GM21576 (cell line): ENCODE results near the gene COP1.
"Not testable (repeated sequence)": the region's sequence is repeated elsewhere in the genome, so short reads cannot be mapped to it uniquely, and the experiment has no call there.

ENCODE experiments used
- ATAC-seq: cut with Tn5 transposase; IDR thresholded peaks from one replicate; pipeline ENCODE4 v1.9.1; 2021; ENCODE audit warnings: mild to moderate bottlenecking, moderate library complexity; ENCODE audit not compliant: unreplicated experiment

The COP1 gene

DNA sequence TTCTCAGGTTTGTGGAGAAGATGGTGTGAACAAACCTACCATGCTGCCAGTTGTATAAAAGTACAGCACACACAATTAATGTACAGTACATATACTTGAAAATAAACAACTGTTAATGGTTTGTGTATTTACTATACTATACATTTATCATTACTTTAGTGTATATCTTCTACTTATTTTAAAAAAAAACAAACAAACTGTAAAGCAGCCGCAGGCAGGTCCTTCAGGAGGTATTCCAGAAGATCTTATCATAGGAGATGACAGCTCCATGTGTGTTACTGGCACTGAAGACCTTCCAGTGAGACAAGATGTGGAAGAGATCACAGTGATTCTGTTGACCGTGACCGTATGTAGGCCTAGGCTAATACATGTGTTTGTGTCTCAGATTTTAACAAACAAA, 155.7 kb downstream of the COP1 start:
- no peak for ATAC-seq

GRCh38 chr1:176049582-176049981, 157.5 kb downstream of the COP1 start:
- no peak for ATAC-seq

DNA sequence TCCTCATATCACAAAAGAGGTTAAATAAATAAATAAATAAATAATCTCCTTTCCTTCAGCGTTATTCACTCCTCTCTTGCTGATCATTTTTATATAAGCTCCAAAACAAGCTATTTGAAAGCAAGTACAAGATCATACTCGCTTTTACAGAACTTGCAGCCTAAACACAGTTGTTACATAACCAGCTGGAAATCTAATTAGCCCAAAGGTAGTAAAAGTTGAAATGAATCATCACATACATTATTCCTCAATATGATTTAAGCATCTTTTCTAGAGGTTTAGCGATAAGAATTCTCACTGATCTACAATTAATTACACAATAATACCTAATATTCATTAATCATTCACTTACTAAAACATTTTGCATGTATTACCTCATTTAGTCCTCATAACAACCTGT, 160.2 kb downstream of the COP1 start:
- no peak for ATAC-seq

DNA sequence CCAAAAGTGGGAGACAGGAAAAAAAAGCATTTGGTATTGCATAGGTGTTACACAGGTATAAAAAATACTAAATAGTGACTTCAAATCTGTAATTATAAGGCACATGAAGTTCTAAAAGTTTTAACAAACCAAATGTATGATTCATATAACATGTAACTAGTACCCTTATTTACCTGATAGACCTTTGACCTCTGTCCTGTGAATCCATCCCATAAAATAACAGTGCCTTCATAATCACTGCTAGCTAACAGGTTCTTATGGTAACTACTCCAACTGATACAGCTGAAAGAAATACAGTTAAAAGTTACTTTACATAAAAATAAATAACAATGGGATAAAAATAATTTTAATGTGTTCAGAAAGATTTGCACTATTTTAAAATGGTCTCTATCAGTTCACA, 163.5 kb downstream of the COP1 start:
- ATAC-seq = no peak

- no peak for ATAC-seq
Measured at GRCh38 chr1:176033881-176034280, 173.2 kb downstream of the COP1 start.

DNA sequence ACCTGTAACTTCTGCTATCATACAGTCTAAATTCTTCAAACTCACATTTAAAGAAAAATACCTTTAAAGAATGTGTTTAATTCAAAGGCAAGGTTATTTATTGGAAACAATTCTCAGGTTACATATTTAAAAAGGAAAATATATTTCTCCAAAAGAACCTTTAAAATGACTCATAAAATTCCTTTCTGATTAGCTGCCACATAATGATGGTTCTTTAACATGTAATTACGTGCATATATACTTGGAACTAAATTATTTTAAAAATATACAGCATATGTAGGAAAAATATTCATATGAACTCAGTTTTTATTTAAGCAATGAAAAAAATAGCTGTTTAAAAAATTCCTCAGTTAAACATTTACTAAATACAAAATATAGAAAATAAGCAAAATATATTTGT, 173.6 kb downstream of the COP1 start:
- no peak for ATAC-seq

DNA sequence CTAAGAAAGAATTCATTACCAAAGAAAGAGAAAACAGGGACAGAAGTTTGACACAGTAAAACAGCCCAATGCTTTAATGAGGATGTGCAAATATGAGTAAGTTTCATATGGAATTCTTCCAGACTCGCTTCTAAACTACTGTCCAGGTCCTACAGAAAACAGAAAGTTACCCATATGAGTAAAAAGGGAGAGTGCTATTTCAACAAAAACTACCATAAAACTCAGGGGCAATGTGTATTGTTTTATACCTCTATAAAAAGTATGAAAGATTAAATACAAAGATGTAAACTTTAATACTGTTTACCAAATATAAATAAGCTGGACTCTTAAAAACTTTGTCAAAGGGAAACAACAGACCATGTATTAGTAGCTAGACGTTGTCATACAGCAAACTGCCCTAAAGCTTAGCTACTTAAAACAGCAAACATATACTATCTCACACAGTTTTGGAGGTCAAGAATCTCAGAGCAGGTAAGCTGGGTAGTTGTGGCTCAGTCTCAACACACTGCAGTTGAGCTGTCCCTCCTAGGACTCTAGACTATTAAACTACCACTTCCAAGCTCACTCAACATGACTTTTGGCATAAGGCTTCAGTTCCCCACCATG, 174.9 kb downstream of the COP1 start:
- no peak for ATAC-seq

- ATAC-seq = no peak
Measured at GRCh38 chr1:176029609-176030008, 177.5 kb downstream of the COP1 start.

GRCh38 chr1:176029155-176029554, 177.9 kb downstream of the COP1 start:
- no peak for ATAC-seq

DNA sequence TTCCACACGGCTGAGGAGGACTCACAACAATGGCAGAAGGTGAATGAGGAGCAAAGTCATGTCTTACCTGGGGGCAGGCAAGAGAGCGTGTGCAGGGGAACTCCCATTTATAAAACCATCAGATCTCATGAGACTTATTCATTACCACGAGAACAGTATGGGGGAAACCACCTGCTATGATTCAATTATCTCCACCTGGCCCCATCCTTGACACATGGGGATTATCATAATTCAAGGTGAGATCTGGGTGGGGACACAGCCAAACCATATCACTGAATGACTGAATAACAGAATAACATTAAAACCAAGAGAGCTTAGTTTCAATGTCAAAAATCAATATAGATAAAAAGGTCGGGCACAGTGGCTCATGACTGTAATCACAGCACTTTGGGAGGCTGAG, 179.2 kb downstream of the COP1 start:
- not testable (repeated sequence) for ATAC-seq

- ATAC-seq = no peak
Measured at GRCh38 chr1:176022574-176022973, 184.5 kb downstream of the COP1 start.

GRCh38 chr1:176017722-176018121, 189.4 kb downstream of the COP1 start:
- ATAC-seq = no peak

- ATAC-seq = no peak
Measured at GRCh38 chr1:176009951-176010350, 197.1 kb downstream of the COP1 start.

DNA sequence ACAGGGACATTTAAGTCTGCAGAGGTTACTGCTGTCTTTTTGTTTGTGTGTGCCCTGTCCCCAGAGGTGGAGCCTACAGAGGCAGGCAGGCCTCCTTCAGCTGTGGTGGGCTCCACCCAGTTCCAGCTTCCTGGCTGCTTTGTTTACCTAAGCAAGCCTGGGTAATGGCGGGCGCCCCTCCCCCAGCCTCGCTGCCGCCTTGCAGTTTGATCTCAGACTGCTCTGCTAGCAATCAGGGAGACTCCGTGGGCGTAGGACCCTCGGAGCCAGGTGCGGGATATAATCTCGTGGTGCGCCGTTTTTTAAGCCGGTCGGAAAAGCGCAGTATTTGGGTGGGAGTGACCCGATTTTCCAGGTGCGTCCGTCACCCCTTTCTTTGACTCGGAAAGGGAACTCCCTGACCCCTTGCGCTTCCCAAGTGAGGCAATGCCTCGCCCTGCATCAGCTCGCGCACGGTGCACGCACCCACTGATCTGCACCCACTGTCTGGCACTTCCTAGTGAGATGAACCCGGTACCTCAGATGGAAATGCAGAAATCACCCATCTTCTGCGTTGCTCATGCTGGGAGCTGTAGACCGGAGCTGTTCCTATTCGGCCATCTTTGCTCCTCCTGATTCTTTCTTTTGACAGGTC, 199.2 kb downstream of the COP1 start:
- not testable (repeated sequence) for ATAC-seq

- ATAC-seq = not testable (repeated sequence)
Measured at GRCh38 chr1:175994660-175995059, 212.4 kb downstream of the COP1 start.

GRCh38 chr1:175992825-175993224, 214.3 kb downstream of the COP1 start:
- ATAC-seq = not testable (repeated sequence)

GRCh38 chr1:175992202-175992601, 214.9 kb downstream of the COP1 start:
- not testable (repeated sequence) for ATAC-seq

DNA sequence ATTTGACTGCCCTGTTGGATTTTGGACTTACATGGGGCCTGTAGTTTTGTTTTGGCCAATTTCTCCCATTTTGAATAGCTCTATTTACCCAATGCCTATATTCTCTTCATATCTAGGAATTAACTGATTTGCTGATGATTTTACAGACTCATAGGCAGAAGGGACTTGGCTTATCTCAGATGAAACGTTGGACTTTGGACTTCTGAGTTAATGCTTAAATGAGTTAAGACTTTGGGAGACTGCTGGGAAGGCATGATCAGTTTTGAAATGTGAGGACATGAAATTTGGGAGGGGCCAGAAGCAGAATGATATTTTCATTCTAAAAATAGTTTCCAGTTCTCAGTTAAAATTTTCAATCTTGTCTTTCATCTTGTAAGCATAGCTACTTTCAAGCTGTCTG, 222.3 kb downstream of the COP1 start:
- ATAC-seq = no peak

- ATAC-seq = no peak
Measured at GRCh38 chr1:175984057-175984812, 222.9 kb downstream of the COP1 start.

DNA sequence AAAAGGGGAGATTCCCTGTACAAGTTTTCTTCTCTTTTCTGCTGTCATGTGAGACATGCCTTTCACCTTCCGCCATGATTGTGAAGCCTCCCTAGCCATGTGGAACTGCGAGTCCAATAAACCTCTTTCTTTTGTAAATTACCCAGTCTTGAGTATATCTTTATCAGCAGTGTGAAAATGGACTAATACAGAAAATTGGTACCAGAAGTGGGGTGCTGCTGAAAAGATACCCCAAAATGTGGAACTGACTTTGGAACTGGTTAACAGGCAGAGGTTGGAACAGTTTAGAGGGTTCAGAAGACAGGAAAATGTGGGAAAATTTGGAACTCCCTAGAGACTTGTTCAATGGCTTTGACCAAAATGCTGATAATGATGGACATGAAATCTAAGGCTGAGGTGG, 223.7 kb downstream of the COP1 start:
- ATAC-seq = not testable (repeated sequence)

DNA sequence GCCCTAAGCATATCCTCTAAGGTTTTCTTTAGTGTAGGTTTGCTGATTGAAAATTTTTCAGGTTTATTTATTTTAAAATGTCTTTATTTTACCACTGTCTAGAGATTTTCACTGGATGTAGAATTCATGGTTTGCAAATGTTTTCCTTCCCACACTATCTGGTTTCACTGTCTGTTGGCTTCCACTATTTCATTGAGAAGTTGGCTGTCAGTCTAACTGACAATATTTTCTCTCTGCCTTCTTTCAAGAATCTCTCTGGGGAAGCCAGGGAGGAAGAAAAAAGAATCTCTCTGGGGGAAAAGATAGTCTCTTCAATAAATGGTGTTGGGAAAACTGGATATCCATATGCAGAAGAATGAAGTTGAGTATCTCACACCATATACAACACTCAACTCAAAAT, 226.0 kb downstream of the COP1 start:
- no peak for ATAC-seq

- ATAC-seq = no peak
Measured at GRCh38 chr1:175978926-175979325, 228.2 kb downstream of the COP1 start.
